HEK293T (cell line): ENCODE data around the gene OPTC.

ENCODE experiments used
- BHLHE40 ChIP-seq: fragments of 450-650 bp; IDR thresholded peaks from 2 replicates; pipeline ENCODE4 v1.6.1; 2016; ENCODE audit warnings: mild to moderate bottlenecking, moderate library complexity, borderline replicate concordance
- SP1 ChIP-seq: fragments of 450-650 bp; IDR thresholded peaks from 2 replicates; pipeline ENCODE4 v1.6.1; 2017
- TARDBP ChIP-seq: fragments of 450-650 bp; IDR thresholded peaks from 2 replicates; pipeline ENCODE4 v1.6.1; 2016

DNA sequence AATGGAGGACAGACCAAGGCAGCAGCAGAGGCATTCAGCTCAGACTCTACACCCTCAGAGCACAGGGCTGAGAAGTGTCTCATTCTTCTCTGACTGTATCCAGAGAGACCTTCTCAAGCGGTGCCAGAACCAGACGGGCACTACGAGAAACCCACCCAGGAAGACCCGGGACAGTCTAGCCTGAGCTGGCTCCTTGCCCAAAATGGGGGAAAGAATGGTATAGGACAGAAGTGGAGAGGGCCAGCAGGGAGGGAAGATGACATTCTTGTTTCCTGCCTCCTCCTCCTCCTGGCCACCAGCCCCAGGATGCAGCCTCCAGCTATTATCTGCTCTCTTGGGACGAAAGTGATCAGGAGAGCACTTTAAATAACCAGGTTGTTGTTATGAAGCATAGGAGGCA, 40.9 kb upstream of the OPTC start:
- TF ChIP-seq BHLHE40 = no peak
- TF ChIP-seq TARDBP = no peak
- no peak for TF ChIP-seq SP1
